K562 (cell line): Measurements from ENCODE around the gene YIF1A. TPM values are rescaled to one million over a fixed set of nuclear protein-coding genes. Genes with fewer than 3 reads are reported as not detected.

Source experiments
- EGR1 ChIP-seq: fragments of 450-650 bp; conservative IDR thresholded peaks from 2 replicates; pipeline ENCODE4 v1.6.1; 2017; ENCODE audit warnings: mild to moderate bottlenecking
- FUS ChIP-seq: fragments of 200-400 bp; formaldehyde crosslinking; optimal IDR thresholded peaks from 2 replicates; pipeline ENCODE3; 2017; ENCODE audit warnings: low read depth, low read length
- IFI16 ChIP-seq: fragments of 250-450 bp; sonication (Bioruptor Pico); IDR thresholded peaks from 2 replicates; pipeline ENCODE4 v2.1.2; 2022; ENCODE audit warnings: mild to moderate bottlenecking, inconsistent platforms
- KAT7 ChIP-seq: sonication (generic); formaldehyde crosslinking; IDR thresholded peaks from 2 replicates; pipeline ENCODE4 v1.8.0; 2022; ENCODE audit warnings: missing genetic modification reagents, mild to moderate bottlenecking, borderline replicate concordance
- SAP30 ChIP-seq: fragments of 200-600 bp; sonication (generic); IDR thresholded peaks from 2 replicates; pipeline ENCODE4 v1.6.1; 2012; ENCODE audit warnings: borderline replicate concordance, low read depth, mild to moderate bottlenecking, moderate library complexity, low read length, control low read depth, inconsistent platforms; ENCODE audit not compliant: insufficient read depth, poor library complexity, severe bottlenecking
- SP1 ChIP-seq: sonication (generic); formaldehyde crosslinking; IDR thresholded peaks from 2 replicates; pipeline ENCODE4 v1.8.1; 2022; ENCODE audit warnings: mild to moderate bottlenecking, missing genetic modification reagents
- ZNF12 ChIP-seq: sonication (generic); formaldehyde crosslinking; IDR thresholded peaks from 2 replicates; pipeline ENCODE4 v1.4.0; 2020; ENCODE audit warnings: mild to moderate bottlenecking, missing genetic modification reagents
- polyA plus RNA-seq, 8 experiments: library from polyadenylated mRNA; depleted of rRNA in 4 of 8; stranded (reverse) in 5 of 8; unstranded in 3 of 8; fragments of >200 nt; fragmentation: Nextera tagmentation in 2 of 8; fragmentation: Illumina TruSeq in 1 of 8; extraction: Ambion mirVana in 2 of 8; extraction: Trizol in 1 of 8; gene quantifications; 2 replicates each; pipeline versions ENCODE4 v1.2.1 to v1.2.3, GENCODE V29; 2011 to 2014; ENCODE audit warnings: inconsistent platforms in 1 of 8, missing spikeins in 1 of 8
- total RNA-seq, 7 experiments: library from RNA; depleted of rRNA in 6 of 7; stranded (reverse); fragments of >200 nt in 6 of 7; fragmentation: Illumina TruSeq in 2 of 7; extraction: Trizol in 2 of 7; gene quantifications; 2 replicates each; pipeline versions ENCODE4 v1.2.1 to v1.2.3, GENCODE V29; 2011 to 2021; ENCODE audit warnings: low replicate concordance in 1 of 7
- TF ChIP-seq, protein P1 (sequence below): sonication (generic); formaldehyde crosslinking; IDR thresholded peaks from 2 replicates; pipeline ENCODE4 v1.9.0; 2022; ENCODE audit warnings: mild to moderate bottlenecking, missing genetic modification reagents
- TF ChIP-seq, protein P2 (sequence below): fragments of 250-450 bp; sonication (Bioruptor Pico); IDR thresholded peaks from 2 replicates; pipeline ENCODE4 v1.9.0; 2021; ENCODE audit warnings: mild to moderate bottlenecking, inconsistent platforms
- TF ChIP-seq, protein P3 (sequence below): fragments of 450-650 bp; IDR thresholded peaks from 2 replicates; pipeline ENCODE4 v1.6.1; 2016; ENCODE audit warnings: mild to moderate bottlenecking, moderate library complexity

YIF1A gene
- total and polyA plus RNA-seq, 9 of the 15 experiments (the other 6 are each of a cell fraction or from before 2014, with no cell fraction given): 8.6 to 121 (median 77.2) TPM

DNA sequence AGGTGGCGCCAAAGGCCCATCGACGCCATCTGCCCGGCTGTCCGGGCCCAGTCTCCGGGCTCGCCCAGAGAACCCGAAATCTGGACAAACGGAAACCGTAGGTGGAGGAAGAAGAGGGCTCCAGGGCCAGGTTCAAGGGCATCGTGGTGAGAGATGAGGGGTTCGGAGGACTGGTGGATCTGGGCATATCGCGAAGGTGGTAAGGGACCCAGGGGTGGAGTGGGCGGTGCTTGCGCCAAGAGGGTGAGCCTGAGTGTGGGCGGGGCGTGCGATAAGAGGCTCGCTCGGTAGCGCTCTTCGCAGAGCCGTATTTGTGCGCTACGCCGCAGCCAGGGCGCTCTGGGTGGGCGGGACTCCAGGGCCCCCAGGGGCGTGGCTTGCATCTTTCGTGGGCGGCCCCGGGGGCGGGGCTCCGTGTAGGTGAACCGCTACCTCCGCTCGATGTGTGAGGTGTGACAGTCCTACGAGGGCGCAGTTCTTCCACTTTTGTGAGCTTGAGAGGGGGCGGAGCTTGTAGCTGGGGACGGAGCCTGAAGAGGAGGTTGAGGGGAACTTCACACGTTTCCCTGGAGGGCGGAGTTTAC is 23.1 kb upstream of the YIF1A start (continued):
- TF ChIP-seq SP1 (CRISPR knock-in tag) (peak; percentile 98), ZNF12 (CRISPR knock-in tag) (0 out of 2 replicates have a peak, but pooled peaks have one; percentile 37), FUS (no peak), SAP30 (peak; percentile 55), EGR1 (peak; percentile 96), KAT7 (no peak; the same call in 1 of the 2 replicates), IFI16 (no peak)
- TF ChIP-seq, protein P1, sequence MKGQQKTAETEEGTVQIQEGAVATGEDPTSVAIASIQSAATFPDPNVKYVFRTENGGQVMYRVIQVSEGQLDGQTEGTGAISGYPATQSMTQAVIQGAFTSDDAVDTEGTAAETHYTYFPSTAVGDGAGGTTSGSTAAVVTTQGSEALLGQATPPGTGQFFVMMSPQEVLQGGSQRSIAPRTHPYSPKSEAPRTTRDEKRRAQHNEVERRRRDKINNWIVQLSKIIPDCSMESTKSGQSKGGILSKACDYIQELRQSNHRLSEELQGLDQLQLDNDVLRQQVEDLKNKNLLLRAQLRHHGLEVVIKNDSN (CRISPR knock-in tag): no peak
- TF ChIP-seq, protein P2, sequence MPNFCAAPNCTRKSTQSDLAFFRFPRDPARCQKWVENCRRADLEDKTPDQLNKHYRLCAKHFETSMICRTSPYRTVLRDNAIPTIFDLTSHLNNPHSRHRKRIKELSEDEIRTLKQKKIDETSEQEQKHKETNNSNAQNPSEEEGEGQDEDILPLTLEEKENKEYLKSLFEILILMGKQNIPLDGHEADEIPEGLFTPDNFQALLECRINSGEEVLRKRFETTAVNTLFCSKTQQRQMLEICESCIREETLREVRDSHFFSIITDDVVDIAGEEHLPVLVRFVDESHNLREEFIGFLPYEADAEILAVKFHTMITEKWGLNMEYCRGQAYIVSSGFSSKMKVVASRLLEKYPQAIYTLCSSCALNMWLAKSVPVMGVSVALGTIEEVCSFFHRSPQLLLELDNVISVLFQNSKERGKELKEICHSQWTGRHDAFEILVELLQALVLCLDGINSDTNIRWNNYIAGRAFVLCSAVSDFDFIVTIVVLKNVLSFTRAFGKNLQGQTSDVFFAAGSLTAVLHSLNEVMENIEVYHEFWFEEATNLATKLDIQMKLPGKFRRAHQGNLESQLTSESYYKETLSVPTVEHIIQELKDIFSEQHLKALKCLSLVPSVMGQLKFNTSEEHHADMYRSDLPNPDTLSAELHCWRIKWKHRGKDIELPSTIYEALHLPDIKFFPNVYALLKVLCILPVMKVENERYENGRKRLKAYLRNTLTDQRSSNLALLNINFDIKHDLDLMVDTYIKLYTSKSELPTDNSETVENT (CRISPR knock-in tag): no peak
- TF ChIP-seq, protein P3, sequence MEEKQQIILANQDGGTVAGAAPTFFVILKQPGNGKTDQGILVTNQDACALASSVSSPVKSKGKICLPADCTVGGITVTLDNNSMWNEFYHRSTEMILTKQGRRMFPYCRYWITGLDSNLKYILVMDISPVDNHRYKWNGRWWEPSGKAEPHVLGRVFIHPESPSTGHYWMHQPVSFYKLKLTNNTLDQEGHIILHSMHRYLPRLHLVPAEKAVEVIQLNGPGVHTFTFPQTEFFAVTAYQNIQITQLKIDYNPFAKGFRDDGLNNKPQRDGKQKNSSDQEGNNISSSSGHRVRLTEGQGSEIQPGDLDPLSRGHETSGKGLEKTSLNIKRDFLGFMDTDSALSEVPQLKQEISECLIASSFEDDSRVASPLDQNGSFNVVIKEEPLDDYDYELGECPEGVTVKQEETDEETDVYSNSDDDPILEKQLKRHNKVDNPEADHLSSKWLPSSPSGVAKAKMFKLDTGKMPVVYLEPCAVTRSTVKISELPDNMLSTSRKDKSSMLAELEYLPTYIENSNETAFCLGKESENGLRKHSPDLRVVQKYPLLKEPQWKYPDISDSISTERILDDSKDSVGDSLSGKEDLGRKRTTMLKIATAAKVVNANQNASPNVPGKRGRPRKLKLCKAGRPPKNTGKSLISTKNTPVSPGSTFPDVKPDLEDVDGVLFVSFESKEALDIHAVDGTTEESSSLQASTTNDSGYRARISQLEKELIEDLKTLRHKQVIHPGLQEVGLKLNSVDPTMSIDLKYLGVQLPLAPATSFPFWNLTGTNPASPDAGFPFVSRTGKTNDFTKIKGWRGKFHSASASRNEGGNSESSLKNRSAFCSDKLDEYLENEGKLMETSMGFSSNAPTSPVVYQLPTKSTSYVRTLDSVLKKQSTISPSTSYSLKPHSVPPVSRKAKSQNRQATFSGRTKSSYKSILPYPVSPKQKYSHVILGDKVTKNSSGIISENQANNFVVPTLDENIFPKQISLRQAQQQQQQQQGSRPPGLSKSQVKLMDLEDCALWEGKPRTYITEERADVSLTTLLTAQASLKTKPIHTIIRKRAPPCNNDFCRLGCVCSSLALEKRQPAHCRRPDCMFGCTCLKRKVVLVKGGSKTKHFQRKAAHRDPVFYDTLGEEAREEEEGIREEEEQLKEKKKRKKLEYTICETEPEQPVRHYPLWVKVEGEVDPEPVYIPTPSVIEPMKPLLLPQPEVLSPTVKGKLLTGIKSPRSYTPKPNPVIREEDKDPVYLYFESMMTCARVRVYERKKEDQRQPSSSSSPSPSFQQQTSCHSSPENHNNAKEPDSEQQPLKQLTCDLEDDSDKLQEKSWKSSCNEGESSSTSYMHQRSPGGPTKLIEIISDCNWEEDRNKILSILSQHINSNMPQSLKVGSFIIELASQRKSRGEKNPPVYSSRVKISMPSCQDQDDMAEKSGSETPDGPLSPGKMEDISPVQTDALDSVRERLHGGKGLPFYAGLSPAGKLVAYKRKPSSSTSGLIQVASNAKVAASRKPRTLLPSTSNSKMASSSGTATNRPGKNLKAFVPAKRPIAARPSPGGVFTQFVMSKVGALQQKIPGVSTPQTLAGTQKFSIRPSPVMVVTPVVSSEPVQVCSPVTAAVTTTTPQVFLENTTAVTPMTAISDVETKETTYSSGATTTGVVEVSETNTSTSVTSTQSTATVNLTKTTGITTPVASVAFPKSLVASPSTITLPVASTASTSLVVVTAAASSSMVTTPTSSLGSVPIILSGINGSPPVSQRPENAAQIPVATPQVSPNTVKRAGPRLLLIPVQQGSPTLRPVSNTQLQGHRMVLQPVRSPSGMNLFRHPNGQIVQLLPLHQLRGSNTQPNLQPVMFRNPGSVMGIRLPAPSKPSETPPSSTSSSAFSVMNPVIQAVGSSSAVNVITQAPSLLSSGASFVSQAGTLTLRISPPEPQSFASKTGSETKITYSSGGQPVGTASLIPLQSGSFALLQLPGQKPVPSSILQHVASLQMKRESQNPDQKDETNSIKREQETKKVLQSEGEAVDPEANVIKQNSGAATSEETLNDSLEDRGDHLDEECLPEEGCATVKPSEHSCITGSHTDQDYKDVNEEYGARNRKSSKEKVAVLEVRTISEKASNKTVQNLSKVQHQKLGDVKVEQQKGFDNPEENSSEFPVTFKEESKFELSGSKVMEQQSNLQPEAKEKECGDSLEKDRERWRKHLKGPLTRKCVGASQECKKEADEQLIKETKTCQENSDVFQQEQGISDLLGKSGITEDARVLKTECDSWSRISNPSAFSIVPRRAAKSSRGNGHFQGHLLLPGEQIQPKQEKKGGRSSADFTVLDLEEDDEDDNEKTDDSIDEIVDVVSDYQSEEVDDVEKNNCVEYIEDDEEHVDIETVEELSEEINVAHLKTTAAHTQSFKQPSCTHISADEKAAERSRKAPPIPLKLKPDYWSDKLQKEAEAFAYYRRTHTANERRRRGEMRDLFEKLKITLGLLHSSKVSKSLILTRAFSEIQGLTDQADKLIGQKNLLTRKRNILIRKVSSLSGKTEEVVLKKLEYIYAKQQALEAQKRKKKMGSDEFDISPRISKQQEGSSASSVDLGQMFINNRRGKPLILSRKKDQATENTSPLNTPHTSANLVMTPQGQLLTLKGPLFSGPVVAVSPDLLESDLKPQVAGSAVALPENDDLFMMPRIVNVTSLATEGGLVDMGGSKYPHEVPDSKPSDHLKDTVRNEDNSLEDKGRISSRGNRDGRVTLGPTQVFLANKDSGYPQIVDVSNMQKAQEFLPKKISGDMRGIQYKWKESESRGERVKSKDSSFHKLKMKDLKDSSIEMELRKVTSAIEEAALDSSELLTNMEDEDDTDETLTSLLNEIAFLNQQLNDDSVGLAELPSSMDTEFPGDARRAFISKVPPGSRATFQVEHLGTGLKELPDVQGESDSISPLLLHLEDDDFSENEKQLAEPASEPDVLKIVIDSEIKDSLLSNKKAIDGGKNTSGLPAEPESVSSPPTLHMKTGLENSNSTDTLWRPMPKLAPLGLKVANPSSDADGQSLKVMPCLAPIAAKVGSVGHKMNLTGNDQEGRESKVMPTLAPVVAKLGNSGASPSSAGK: no peak; the same call in 1 of the 2 replicates
